Adrenal gland (tissue), 5 donors: ENCODE measurements around the gene ACOT7.

Experiments used
- CTCF ChIP-seq, 6 experiments: fragments of 450-650 bp in 4 of 6; fragments of 200-600 bp in 2 of 6; sonication (generic) in 1 of 6; IDR thresholded peaks; 1 replicate in 5 of 6; 2 replicates in 1 of 6; pipeline versions ENCODE4 v1.5.1 to v1.8.0; 2016 to 2021; ENCODE audit warnings: antibody characterized with exemption in 6 of 6, mild to moderate bottlenecking in 2 of 6, moderate library complexity in 1 of 6
- POLR2A ChIP-seq, 2 donors: fragments of 450-650 bp; IDR thresholded peaks; one replicate each; pipeline ENCODE4 v1.6.1; 2017; ENCODE audit warnings: antibody characterized with exemption in 2 of 2, mild to moderate bottlenecking in 2 of 2, moderate library complexity in 1 of 2
- donor health status: DM: no; HTN: no; CAD: no.

GRCh38 chr1:6279066-6279465 lies 114.5 kb downstream of the ACOT7 start:
- TF ChIP-seq CTCF (IDR thresholded peaks at IDR 0.05) = no peak
- TF ChIP-seq POLR2A (IDR thresholded peaks at IDR 0.05) = no peak
